K562 (cell line): ENCODE results near the gene CXXC4. TPM values are rescaled to one million over a fixed set of nuclear protein-coding genes. Genes with fewer than 3 reads are reported as not detected.

Experiments
- ATAC-seq: fragments of 200-7000 bp; cut with Tn5 transposase; 3 replicates; pipeline ENCODE4 v1.9.1; 2020; ENCODE audit warnings: moderate library complexity
- BruUV-seq: library from RNA; stranded (reverse); fragments of 400-500 nt; replicated peaks from 2 replicates; lab custom pipeline; 2021; lab: Mats Ljungman, UMichigan
- CTCF ChIA-PET: fragments of 300-600 bp; formaldehyde crosslinking; extraction: SDS; loops from one replicate; lab custom pipeline; 2021; ENCODE audit warnings: low intra/inter-chr PET ratio; lab: Yijun Ruan, JAX
- POLR2A ChIA-PET: fragments of 300-600, 350-650 bp; sonication (Branson Sonifier 250); formaldehyde crosslinking; extraction: SDS; loops from one replicate; lab custom pipeline; 2021; ENCODE audit warnings: antibody characterized with exemption, inconsistent platforms; lab: Yijun Ruan, JAX
- DNase-seq, 4 experiments: peaks; one replicate each; pipeline versions ENCODE4 v3.0.0 to v3.0.0-alpha.2; 2011 to 2018; ENCODE audit warnings: low spot score in 3 of 4, mixed read lengths in 3 of 4; ENCODE audit errors: extremely low read depth in 1 of 4
- FAIRE-seq: peaks from 2 replicates; lab custom pipeline; 2011; peaks lifted over from hg19 to GRCh38; lab: Jason Lieb, UNC
- H2AFZ ChIP-seq: 2 replicates; pipeline ENCODE4 v1.6.0; 2011; ENCODE audit warnings: low read depth, low read length, control low read depth, inconsistent platforms
- H3K27ac ChIP-seq: fragments of 200-600 bp; 3 replicates; pipeline ENCODE4 v1.8.0; 2011; ENCODE audit warnings: low read depth, mild to moderate bottlenecking, control low read depth, inconsistent platforms, low read length, moderate library complexity, mixed read lengths; ENCODE audit errors: extremely low read depth
- H3K27me3 ChIP-seq, 2 experiments: fragments of 300-600 bp in 1 of 2; 2 replicates in 1 of 2; 3 replicates in 1 of 2; pipeline versions ENCODE4 v1.6.0 to v1.8.0; 2011; ENCODE audit warnings: inconsistent platforms in 2 of 2, low read length in 2 of 2, mild to moderate bottlenecking in 1 of 2, mixed read lengths in 1 of 2, moderate library complexity in 1 of 2; ENCODE audit not compliant: control insufficient read depth in 2 of 2, insufficient read depth in 2 of 2
- H3K36me3 ChIP-seq: fragments of 300-600 bp; 3 replicates; pipeline ENCODE4 v1.8.0; 2011; ENCODE audit warnings: mild to moderate bottlenecking, low read length, inconsistent platforms; ENCODE audit not compliant: control insufficient read depth, insufficient read depth
- H3K4me1 ChIP-seq, 2 experiments: fragments of 200-600 bp in 1 of 2; replicated peaks in 1 of 2; 2 replicates in 1 of 2; 3 replicates in 1 of 2; pipeline versions ENCODE4 v1.5.1 to v1.8.0; 2011; ENCODE audit warnings: inconsistent platforms in 2 of 2, low read length in 2 of 2, mild to moderate bottlenecking in 1 of 2, mixed read lengths in 1 of 2, moderate library complexity in 1 of 2; ENCODE audit not compliant: control insufficient read depth in 2 of 2, insufficient read depth in 2 of 2
- H3K4me2 ChIP-seq: 2 replicates; pipeline ENCODE4 v1.6.1; 2011; ENCODE audit warnings: low read length, control low read depth, inconsistent platforms, mixed read lengths; ENCODE audit not compliant: insufficient read depth
- H3K4me3 ChIP-seq: fragments of 200-600 bp; sonication (generic), shearing (Covaris generic); 2 replicates; pipeline ENCODE4 v1.5.1; 2016; ENCODE audit warnings: control low read depth, inconsistent platforms
- H3K79me2 ChIP-seq: fragments of 200-600 bp; 3 replicates; pipeline ENCODE4 v1.8.0; 2011; ENCODE audit warnings: low read length, inconsistent platforms; ENCODE audit not compliant: control insufficient read depth, insufficient read depth
- H3K9ac ChIP-seq, 2 experiments: 2 replicates each; pipeline versions ENCODE4 v1.6.0 to v1.6.1; 2011; ENCODE audit warnings: low read depth in 2 of 2, low read length in 2 of 2, control low read depth in 1 of 2, inconsistent platforms in 1 of 2, mild to moderate bottlenecking in 1 of 2, mixed read lengths in 1 of 2; ENCODE audit not compliant: insufficient read depth in 1 of 2
- H3K9me1 ChIP-seq: one replicate; pipeline ENCODE4 v1.6.0; 2011; ENCODE audit warnings: inconsistent platforms, mild to moderate bottlenecking, low read length, moderate library complexity; ENCODE audit not compliant: control insufficient read depth, insufficient read depth
- H3K9me3 ChIP-seq: replicated peaks from 2 replicates; pipeline ENCODE4 v1.5.1; 2011; ENCODE audit warnings: low read depth, low read length, inconsistent platforms; ENCODE audit not compliant: control insufficient read depth, insufficient read depth
- H4K20me1 ChIP-seq: replicated peaks from 2 replicates; pipeline ENCODE4 v1.6.1; 2011; ENCODE audit warnings: low read length, inconsistent platforms, mixed read lengths; ENCODE audit not compliant: control insufficient read depth, insufficient read depth
- ETS2 ChIP-seq: IDR thresholded peaks from 2 replicates; pipeline ENCODE4 v1.6.1; 2016; ENCODE audit warnings: borderline replicate concordance, missing genetic modification characterization, mild to moderate bottlenecking, moderate library complexity, missing compliant biosample characterization; ENCODE audit not compliant: poor library complexity, severe bottlenecking
- FOXO4 ChIP-seq: fragments of 450-650 bp; formaldehyde crosslinking; IDR thresholded peaks from 2 replicates; pipeline ENCODE4 v1.4.0; 2020; ENCODE audit warnings: mild to moderate bottlenecking, moderate library complexity
- PHF20 ChIP-seq: fragments of 450-650 bp; IDR thresholded peaks from 2 replicates; pipeline ENCODE4 v1.6.1; 2018; ENCODE audit not compliant: partially characterized antibody
- PURB ChIP-seq: sonication (generic); formaldehyde crosslinking; IDR thresholded peaks from 2 replicates; pipeline ENCODE4 v1.9.0; 2021; ENCODE audit warnings: low read depth, mild to moderate bottlenecking, missing genetic modification reagents
- SMARCB1 ChIP-seq: IDR thresholded peaks from 2 replicates; pipeline ENCODE4 v1.6.1; 2011; ENCODE audit warnings: improper control_type of control experiment, low read depth; ENCODE audit not compliant: insufficient read length
- ZBTB33 ChIP-seq: sonication (generic); formaldehyde crosslinking; IDR thresholded peaks from 2 replicates; pipeline ENCODE4 v1.8.1; 2023; ENCODE audit warnings: mild to moderate bottlenecking, missing genetic modification reagents
- ZNF140 ChIP-seq: fragments of 250-450 bp; sonication (Bioruptor Pico); IDR thresholded peaks from 2 replicates; pipeline ENCODE4 v1.8.0; 2021; ENCODE audit warnings: moderate library complexity, mild to moderate bottlenecking, inconsistent platforms
- ZNF24 ChIP-seq: fragments of 450-650 bp; IDR thresholded peaks from 2 replicates; pipeline ENCODE4 v1.6.1; 2016
- ZNF449 ChIP-seq: fragments of 250-450 bp; sonication (Bioruptor Pico); IDR thresholded peaks from 2 replicates; pipeline ENCODE4 v1.8.0; 2022; ENCODE audit warnings: moderate library complexity, mild to moderate bottlenecking, inconsistent platforms
- ZNF639 ChIP-seq, 2 experiments: fragments of 200-800 bp in 1 of 2; sonication (Bioruptor generic) in 1 of 2; sonication (generic) in 1 of 2; formaldehyde crosslinking in 1 of 2; IDR thresholded peaks in 1 of 2; conservative IDR thresholded peaks in 1 of 2; 2 replicates each; pipeline versions ENCODE4 v1.5.0 to v1.6.1; 2016 to 2020; ENCODE audit warnings: missing compliant biosample characterization in 1 of 2, missing genetic modification characterization in 1 of 2, missing genetic modification reagents in 1 of 2
- ZNF75A ChIP-seq: fragments of 450-650 bp; formaldehyde crosslinking; IDR thresholded peaks from 2 replicates; pipeline ENCODE4 v1.4.0; 2020; ENCODE audit warnings: mild to moderate bottlenecking
- WGBS: fragments of 100-300 bp; shearing (Covaris generic); methylation state at CpG from one replicate; pipeline ENCODE4 v1.1.6; 2016; ENCODE audit warnings: low coverage, mixed read lengths; ENCODE audit not compliant: insufficient coverage; ENCODE audit errors: missing lambda C conversion rate; 5-methylcytosine and 5-hydroxymethylcytosine counted together
- in situ Hi-C: fragments of 300-500 bp; cut with MboI; formaldehyde crosslinking; loops from 4 replicates; pipeline ENCODE4 v1.15.0; 2018; ENCODE audit warnings: inconsistent platforms, mixed read lengths
- intact Hi-C: fragments of 100-400 bp; cut with micrococcal nuclease; formaldehyde crosslinking; loops from 2 replicates; pipeline ENCODE4 v1.14.2; 2022
- polyA plus RNA-seq, 8 experiments: library from polyadenylated mRNA; depleted of rRNA in 4 of 8; stranded (reverse) in 5 of 8; unstranded in 3 of 8; fragments of >200 nt; fragmentation: Nextera tagmentation in 2 of 8; fragmentation: Illumina TruSeq in 1 of 8; extraction: Ambion mirVana in 2 of 8; extraction: Trizol in 1 of 8; gene quantifications; 2 replicates each; pipeline versions ENCODE4 v1.2.1 to v1.2.3, GENCODE V29; 2011 to 2014; ENCODE audit warnings: inconsistent platforms in 1 of 8, missing spikeins in 1 of 8
- total RNA-seq, 7 experiments: library from RNA; depleted of rRNA in 6 of 7; stranded (reverse); fragments of >200 nt in 6 of 7; fragmentation: Illumina TruSeq in 2 of 7; extraction: Trizol in 2 of 7; gene quantifications; 2 replicates each; pipeline versions ENCODE4 v1.2.1 to v1.2.3, GENCODE V29; 2011 to 2021; ENCODE audit warnings: low replicate concordance in 1 of 7

CXXC4 gene
- total and polyA plus RNA-seq, 9 of the 15 experiments (the other 6 are each of a cell fraction or from before 2014, with no cell fraction given), result not detected

GRCh38 chr4:104447294-104447693, 47.4 kb downstream of the CXXC4 start:
- in situ Hi-C loops (no loop called here), intact Hi-C loops (no loop called here)
- ATAC-seq, result no peak
- no peaks in the 10 kb centered on the region for H3K36me3 ChIP-seq
- H3K4me1 ChIP-seq, result no peaks in the 10 kb centered on the region
- ChIA-PET POLR2A (no interaction called here), CTCF (no interaction called here)
- no peaks in the 10 kb centered on the region for H3K9me3 ChIP-seq
- no TSS peak for BruUV-seq
- no peak for TF ChIP-seq ZNF140 (CRISPR knock-in tag)
- TF ChIP-seq ZNF449 (CRISPR knock-in tag), result no peak
- TF ChIP-seq ZBTB33 (CRISPR knock-in tag), result no peak
- TF ChIP-seq SMARCB1, result no peak
- no peak for TF ChIP-seq ZNF24
- no peak for TF ChIP-seq ZNF639 (CRISPR knock-in tag; conservative IDR thresholded peaks at IDR 0.05 in 1 of 2, IDR thresholded peaks at IDR 0.05 in 1 of 2)
- no peak for TF ChIP-seq PHF20
- no peak for TF ChIP-seq PURB (CRISPR knock-in tag)
- no peak for TF ChIP-seq ETS2
- TF ChIP-seq ZNF75A (CRISPR knock-in tag), result no peak
- TF ChIP-seq FOXO4 (CRISPR knock-in tag), result no peak
- no peaks in the 10 kb centered on the region for H3K27me3 ChIP-seq
- no peak for DNase-seq
- no peak overlapping the region for H3K27ac ChIP-seq
- FAIRE-seq, result no peak
- H4K20me1 ChIP-seq, result no peaks in the 10 kb centered on the region
- no peak overlapping the region for H2AFZ ChIP-seq
- no peaks in the 10 kb centered on the region for H3K9me1 ChIP-seq
- no peak overlapping the region for H3K9ac ChIP-seq
- no peaks in the 10 kb centered on the region for H3K79me2 ChIP-seq
- H3K4me2 ChIP-seq, result no peak overlapping the region
- no peak overlapping the region for H3K4me3 ChIP-seq
- 0% methylated on average over 2 of the region's 2 CpGs for whole genome bisulfite sequencing
